Stimulated activated CD8-positive, alpha-beta memory T cell treated with anti-CD3 and anti-CD28 coated beads, Interleukin-4, amount 100 ng/mL, for 1 hour (primary cell): ENCODE data around the gene BRIX1.
"Not testable (repeated sequence)": the region's sequence is repeated elsewhere in the genome, so short reads cannot be mapped to it uniquely, and the experiment has no call there.

Experiments used
- DNase-seq, 2 donors: peaks; one replicate each; pipeline ENCODE4 v3.0.0-alpha.2; 2020; ENCODE audit warnings: low read depth in 2 of 2, low spot score in 1 of 2

BRIX1 gene

DNA sequence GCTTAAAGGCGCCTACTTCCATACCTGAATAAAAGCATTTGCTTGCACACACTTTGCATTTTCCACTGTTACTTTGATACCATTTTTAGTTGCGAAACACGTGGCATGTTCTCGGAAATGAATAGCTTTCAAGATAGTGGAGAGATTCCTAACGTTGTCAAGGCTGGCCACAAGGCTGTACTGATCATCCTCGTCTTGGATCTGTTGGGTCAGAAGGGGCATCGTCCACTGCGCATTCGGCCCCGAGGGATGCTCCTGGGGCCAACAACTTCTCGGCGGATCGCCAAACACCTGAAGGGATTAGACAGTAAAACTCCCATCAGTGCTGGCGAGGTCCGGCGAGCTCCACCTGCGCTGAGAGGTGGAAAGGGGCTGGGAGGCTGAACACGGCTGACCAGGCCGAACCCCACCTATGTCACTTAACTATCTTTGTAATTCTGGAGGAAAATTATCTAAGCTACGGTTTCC lies 806 bp upstream of the BRIX1 start:
- DNase-seq, result no peak

- no peak for DNase-seq
Measured at GRCh38 chr5:34915856-34916192, 313 bp downstream of the BRIX1 start.

DNA sequence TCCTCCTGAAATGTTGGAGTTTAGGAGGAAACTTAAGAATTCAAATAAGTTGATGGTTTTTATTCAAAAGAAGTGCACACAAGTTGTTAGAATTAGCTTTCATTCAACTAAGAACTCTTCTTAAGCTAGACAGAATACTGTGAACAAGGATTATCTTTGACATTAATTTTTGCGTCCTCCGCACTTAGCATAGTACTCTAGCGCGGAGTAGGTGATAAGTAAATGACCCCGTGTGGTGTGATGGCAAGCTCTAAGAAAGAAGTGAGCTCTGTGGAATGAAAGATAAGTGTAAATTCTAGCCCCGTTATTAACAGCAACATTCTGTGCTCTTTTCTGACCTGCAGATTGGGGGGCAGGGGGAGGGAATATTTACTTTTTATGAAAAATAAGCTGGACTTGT lies 1.0 kb downstream of the BRIX1 start:
- DNase-seq, result no peak

GRCh38 chr5:34918025-34918424 lies 2.5 kb downstream of the BRIX1 start:
- DNase-seq, result no peak

GRCh38 chr5:34919077-34919476 lies 3.6 kb downstream of the BRIX1 start:
- DNase-seq, result no peak

DNA sequence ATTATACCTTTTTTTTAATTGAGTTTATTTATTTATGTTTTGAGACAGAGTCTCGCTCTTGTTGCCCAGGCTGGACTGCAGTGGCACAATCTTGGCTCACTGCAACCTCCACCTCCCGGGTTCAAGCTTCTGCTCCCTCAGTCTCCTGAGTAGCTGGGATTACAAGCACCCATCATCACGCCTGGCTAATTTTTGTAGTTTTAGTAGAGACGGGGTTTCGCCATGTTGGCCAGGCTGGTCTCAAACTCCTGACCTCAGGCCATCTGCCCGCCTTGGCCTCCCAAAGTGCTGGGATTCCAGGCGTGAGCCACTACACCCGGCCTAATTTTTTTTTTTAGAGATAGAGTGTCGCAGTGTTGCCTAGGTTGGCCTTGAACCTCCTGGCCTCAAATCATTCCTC lies 7.7 kb downstream of the BRIX1 start:
- DNase-seq, result not testable (repeated sequence)

DNA sequence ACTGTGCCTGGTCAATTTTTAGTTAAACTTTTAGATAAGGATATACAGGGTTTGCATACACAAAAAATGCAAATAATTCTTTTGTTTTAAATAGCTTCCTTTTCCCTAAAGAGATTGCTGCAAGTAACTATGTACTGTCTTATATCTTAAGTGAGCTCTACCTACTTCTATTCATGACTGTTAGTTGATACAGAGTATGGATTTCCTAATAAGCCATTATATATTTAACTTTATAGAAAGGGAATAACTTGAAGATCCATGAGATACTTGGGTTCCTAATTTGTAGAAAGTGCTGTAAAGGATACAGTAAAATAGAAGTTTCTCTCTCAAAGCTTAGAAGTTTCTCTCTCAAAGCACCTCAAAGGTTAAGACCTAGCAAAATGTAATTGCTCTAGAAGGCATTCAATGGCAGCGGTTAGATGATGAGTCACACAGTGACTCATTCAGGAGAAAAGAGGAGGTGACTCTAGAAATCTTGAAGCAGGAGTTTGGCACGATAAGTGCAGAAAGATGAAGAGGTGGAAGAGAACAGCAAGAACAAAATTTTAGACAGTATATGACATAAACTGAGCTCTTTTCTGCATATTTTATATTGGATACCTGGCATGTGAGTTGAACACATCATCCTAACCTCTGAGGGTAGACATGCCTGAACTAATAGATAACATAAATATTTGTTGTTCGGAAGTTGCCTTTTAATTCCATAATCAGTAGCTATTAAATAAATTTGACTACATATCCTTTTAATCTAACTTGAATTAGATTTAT lies 8.4 kb downstream of the BRIX1 start:
- DNase-seq, result no peak

- DNase-seq, result no peak
Measured at GRCh38 chr5:34924462-34924765, 8.9 kb downstream of the BRIX1 start.

- DNase-seq, result no peak
Measured at GRCh38 chr5:34926318-34926888, 10.9 kb downstream of the BRIX1 start.

DNA sequence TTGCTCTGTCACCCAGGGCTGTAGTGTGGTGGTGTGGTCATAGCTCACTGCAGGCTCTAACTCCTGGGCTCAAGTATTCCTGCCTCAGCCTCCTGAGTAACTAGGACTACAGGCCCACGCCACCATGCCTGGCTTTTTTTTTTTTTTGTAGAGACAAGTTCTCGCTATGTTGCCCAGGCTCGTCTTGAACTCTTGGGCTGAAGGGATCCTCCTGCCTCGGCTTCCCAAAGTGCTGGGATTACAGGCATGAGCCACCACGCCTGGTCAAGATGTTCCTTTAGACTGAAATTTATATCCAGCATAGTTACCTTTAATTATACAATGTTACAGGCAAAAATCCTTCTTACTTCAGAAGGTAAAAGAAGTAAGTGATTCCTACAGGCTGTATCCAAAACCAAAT lies 12.3 kb downstream of the BRIX1 start:
- DNase-seq, result no peak

GRCh38 chr5:34928267-34928666 lies 12.8 kb downstream of the BRIX1 start:
- DNase-seq, result no peak

DNA sequence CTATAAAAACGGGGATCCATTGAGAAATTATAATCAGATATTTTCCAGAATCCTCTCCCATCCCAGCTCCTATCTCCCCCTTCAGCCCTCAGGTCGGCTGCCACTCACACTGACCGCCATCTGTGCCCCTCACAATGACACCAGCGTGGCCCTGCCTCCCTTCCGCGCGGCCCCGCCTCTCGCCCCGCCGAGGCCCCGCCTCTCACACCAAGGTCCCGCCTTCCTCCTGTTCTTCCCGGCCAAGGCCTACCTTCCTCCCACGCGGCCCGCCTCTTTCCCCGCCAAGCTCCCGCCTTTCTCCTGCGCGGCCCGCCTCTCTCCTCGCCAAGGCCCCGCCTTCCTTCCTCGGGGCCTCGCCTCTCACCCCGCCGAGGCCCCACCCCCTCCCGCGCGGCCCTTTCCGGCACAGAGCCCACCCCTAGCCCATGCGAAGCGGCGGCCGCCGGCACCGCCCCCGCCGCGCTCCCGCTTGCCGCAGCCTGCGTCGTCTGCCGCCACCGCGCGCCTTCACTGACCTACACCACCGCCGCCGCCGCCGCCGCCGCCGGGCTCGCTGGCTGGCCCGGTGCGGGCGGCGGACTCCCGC lies 13.7 kb downstream of the BRIX1 start, which contains the start of gene DNAJC21:
DNAJC21 (plus strand) TSS at position 426 of the 586 bp plus-strand sequence. CDS start 261 bp downstream, outside the sequence.
- peak; percentile 86 to 95 for DNase-seq

DNA sequence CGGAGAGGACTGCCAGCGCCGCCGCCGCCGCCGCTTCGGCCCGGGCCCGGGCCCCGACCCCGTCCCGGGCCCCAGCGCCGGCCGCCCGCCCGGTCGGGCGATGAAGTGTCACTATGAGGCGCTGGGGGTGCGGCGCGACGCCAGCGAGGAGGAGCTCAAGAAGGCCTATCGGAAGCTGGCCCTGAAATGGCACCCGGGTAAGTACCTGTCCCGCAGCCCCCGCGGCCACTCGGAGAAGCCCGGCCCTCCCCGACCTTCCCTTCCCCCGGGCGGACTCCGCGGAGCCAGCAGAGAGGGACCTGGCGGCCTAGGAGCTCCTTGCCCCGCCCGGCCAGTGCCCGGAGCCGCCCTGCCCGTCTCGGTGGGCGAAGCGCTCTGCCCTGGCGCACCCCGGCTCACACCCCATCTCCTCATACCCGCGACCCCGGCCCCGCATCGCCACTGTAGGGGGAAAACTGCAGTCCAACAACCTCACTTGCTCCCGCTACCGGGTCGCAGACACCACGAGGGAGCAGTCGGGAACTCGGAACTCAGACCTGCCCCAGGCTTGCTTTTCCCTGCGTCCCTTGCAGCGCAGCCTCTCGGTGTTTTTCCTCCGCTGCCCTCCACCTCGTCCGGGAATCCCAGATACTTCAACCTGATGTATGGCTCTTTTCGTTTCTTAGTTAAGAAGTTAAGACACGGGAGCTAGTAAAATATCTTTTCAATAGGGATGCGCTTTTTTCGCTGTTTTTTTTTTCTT lies 14.4 kb downstream of the BRIX1 start:
- DNase-seq, result peak; percentile 32 to 58

DNA sequence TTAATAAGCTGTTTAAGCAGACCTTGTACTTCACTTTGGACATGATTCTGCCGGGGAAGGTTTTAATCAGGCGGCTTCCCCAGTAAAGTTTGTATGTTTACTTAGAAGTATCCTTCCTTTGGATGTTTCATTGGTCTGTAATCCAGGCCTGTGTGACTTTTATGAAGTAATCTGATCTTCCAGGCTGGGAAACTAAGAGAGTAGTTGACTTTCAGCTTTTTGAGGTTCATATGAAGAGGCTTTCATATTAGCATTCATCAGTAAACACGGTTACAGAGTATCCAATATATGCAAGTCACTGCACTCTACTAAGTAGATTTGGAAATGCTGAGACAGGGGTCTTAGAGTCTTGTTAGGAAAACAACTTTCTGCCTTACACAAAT lies 14.9 kb downstream of the BRIX1 start:
- DNase-seq, result no peak

- DNase-seq, result no peak
Measured at GRCh38 chr5:34930870-34931269, 15.4 kb downstream of the BRIX1 start.

DNA sequence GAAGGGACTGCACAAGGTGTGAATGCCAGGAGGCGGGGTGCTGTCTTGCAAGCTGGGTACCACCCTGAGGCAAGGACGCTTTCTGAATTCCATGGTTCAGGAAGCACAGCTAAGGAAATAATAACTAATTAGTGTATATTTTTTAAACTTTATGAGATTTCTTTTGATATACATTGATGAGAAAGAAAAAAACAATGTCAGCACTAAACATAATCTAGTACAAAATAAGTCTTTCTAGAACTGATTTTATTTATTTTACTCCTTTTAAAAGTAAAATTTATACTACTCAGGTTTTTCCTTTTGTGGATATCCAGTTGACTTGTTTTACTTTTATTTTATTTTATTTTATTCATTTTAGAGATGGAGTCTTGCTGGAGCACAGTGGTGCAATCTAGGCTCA lies 17.4 kb downstream of the BRIX1 start:
- DNase-seq, result no peak

- DNase-seq, result no peak
Measured at GRCh38 chr5:34941936-34942335, 26.4 kb downstream of the BRIX1 start.

- DNase-seq, result no peak
Measured at GRCh38 chr5:34944044-34944443, 28.5 kb downstream of the BRIX1 start.

GRCh38 chr5:34944460-34945047 lies 29.0 kb downstream of the BRIX1 start:
- no peak for DNase-seq

DNA sequence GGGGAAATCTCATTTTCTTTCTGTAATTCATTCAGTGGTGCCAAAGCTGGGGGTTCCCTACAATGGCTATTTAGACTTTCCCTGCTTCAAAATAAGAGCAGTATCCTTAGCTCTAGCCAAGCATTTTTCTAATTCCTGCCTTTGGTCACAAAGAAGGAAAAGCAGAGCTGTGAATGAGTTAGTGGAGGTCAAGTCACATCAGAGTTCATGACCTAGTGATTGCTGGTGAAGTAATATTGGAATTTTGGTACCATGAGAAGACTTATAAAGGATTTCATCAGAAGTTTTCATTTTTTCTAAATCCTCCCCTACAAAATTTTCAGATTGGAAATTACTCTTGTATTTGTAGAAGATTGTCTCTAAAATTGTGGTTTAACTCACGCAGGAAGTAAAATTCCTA lies 41.8 kb downstream of the BRIX1 start:
- DNase-seq, result no peak

GRCh38 chr5:34957857-34958690 lies 42.6 kb downstream of the BRIX1 start:
- no peak for DNase-seq
